GM10248 (cell line): ENCODE results near the gene GGTA1.

ENCODE experiments used
- CTCF ChIA-PET: fragments of 300-600 bp; sonication (Branson Sonifier 250); formaldehyde crosslinking; extraction: SDS; loops from one replicate; lab custom pipeline; 2021; ENCODE audit warnings: antibody characterized with exemption; lab: Yijun Ruan, JAX
- POLR2A ChIA-PET: fragments of 350-650 bp; sonication (Branson Sonifier 250); formaldehyde crosslinking; extraction: SDS; loops from one replicate; lab custom pipeline; 2020; ENCODE audit warnings: antibody characterized with exemption; lab: Yijun Ruan, JAX
- DNase-seq: peaks from one replicate; pipeline ENCODE4 v3.0.0; 2012; ENCODE audit errors: extremely low spot score
- CTCF ChIP-seq: IDR thresholded peaks from 2 replicates; pipeline ENCODE4 v1.5.1; 2012; ENCODE audit warnings: mild to moderate bottlenecking, low read depth; ENCODE audit errors: extremely low read depth, missing control alignments, control extremely low read depth

Gene GGTA1

GRCh38 chr9:121478816-121479676 is 20.6 kb downstream of the GGTA1 start:
- no peak for TF ChIP-seq CTCF
- CTCF ChIA-PET = interaction anchor here (1.3 to 2.3 kb wide), 5 partner anchors 12 to 67 kb away, joined by 3 to 6 read pairs (median 4); no protein-coding TSS in a partner anchor
- POLR2A ChIA-PET = no interaction called here
- no peak for DNase-seq

DNA sequence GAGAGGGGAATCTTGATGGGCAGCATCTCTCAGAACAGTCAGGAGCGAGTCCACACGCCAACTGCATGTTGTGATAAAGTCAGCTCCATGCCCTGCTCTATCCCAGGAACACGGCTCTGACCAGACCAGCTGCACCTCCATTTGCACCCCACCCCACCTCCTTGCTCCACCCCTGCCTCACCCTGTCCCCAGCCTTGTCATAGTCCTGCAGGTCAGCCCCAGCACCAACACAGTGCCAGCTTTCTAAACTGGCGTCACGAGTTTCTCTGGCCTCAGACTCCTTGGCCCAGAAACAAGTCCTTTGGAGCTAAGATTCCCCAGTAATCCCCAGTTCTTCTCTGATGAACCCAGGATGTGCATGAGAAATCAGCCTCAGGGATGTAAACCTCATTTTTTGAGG is 23.5 kb downstream of the GGTA1 start:
- CTCF ChIA-PET = interaction anchor here (1.0 kb wide), 1 partner anchor 14 kb away, joined by 3 read pairs; no protein-coding TSS in a partner anchor

GRCh38 chr9:121474231-121474947 is 25.3 kb downstream of the GGTA1 start:
- CTCF ChIA-PET = interaction anchor here (0.6 kb wide), 1 partner anchor 13 kb away, joined by 3 read pairs; no protein-coding TSS in a partner anchor
- DNase-seq = no peak
- no peak for TF ChIP-seq CTCF
- POLR2A ChIA-PET = no interaction called here

More for the DNA sequence above, 23.5 kb downstream of the GGTA1 start:
- DNase-seq = no peak
- no peak for TF ChIP-seq CTCF
- POLR2A ChIA-PET = no interaction called here

GRCh38 chr9:121473229-121473628 is 26.4 kb downstream of the GGTA1 start:
- CTCF ChIA-PET = no interaction called here
- POLR2A ChIA-PET = no interaction called here
- no peak for DNase-seq
- no peak for TF ChIP-seq CTCF

DNA sequence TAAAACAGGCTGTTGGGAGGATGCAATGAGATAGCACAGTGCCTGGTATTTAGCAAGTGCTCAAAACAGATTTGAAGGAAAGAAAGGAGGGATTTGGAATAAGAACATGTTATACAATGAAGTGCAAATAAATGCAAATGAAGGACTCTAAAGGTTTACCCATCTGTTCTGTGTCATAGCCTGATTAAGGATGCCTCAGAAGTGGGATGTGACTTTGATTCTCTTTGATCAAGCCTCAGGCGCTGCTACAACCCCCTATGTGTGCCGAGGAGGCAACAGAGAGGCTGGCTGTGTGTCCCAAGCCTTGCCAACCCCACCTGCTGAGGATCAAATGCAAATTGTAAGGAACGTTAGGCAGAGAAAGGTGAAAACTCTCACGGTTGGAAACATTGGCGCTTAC is 27.2 kb downstream of the GGTA1 start:
- POLR2A ChIA-PET = no interaction called here
- no peak for DNase-seq
- no peak for TF ChIP-seq CTCF
- CTCF ChIA-PET = interaction anchor here (1.1 kb wide), 1 partner anchor 9 kb away, joined by 3 read pairs; no protein-coding TSS in a partner anchor

DNA sequence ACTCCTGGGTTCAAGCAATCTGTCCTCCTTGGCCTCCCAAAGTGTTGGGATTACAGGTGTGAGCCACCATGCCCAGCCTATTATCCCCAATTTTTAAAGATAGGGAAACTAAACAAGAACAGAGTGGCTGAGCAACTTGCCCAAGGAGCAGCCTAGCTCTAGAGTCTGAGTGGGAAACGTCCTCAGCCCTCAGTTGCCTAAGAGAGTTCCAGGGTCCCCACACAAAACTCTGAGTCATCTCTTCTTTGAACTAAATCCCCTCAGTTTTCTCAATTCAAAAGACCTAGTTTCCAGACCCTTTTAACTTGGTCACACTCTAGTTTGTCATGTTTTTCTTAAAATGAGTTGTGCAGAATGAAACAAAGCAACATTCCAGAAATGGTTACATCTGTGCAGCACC is 33.5 kb downstream of the GGTA1 start:
- DNase-seq = no peak
- ChIA-PET CTCF (interaction anchor here (1.4 kb wide), 1 partner anchor 10 kb away, joined by 5 read pairs; no protein-coding TSS in a partner anchor), POLR2A (no interaction called here)
- TF ChIP-seq CTCF = no peak
